Forelimb muscle (tissue), 1 donor: ENCODE results near the gene MAP3K21. TPM values are rescaled to one million over a fixed set of nuclear protein-coding genes. Genes with fewer than 3 reads are reported as not detected.

Experiments
- DNase-seq: peaks from one replicate; pipeline ENCODE4 v3.0.0-alpha.2; 2013; ENCODE audit warnings: low read depth
- polyA plus RNA-seq: library from polyadenylated mRNA; unstranded; fragments of 120-200 nt; gene quantifications from one replicate; pipeline ENCODE4 v1.2.1, GENCODE V29; 2013; ENCODE audit not compliant: insufficient read length

MAP3K21 gene
- polyA plus RNA-seq, 1 donor: 0.20 TPM

- DNase-seq: no peak
These were observed 31.9 kb downstream of the MAP3K21 start for GRCh38 chr1:233359431-233359830.

GRCh38 chr1:233359905-233360304, 32.4 kb downstream of the MAP3K21 start:
- DNase-seq: no peak

GRCh38 chr1:233360525-233361102, 33.1 kb downstream of the MAP3K21 start:
- no peak for DNase-seq

GRCh38 chr1:233361876-233362275, 34.4 kb downstream of the MAP3K21 start:
- no peak for DNase-seq

GRCh38 chr1:233362743-233363142, 35.2 kb downstream of the MAP3K21 start:
- DNase-seq: no peak

GRCh38 chr1:233364026-233364425, 36.5 kb downstream of the MAP3K21 start:
- DNase-seq: no peak

GRCh38 chr1:233364695-233365539, 37.4 kb downstream of the MAP3K21 start:
- DNase-seq: no peak

GRCh38 chr1:233366575-233366974, 39.1 kb downstream of the MAP3K21 start:
- DNase-seq: no peak

- no peak for DNase-seq
These were observed 39.7 kb downstream of the MAP3K21 start for GRCh38 chr1:233367057-233367803.

GRCh38 chr1:233368106-233368788, 40.7 kb downstream of the MAP3K21 start:
- no peak for DNase-seq

- DNase-seq: no peak
These were observed 41.2 kb downstream of the MAP3K21 start for GRCh38 chr1:233368789-233369130.

- DNase-seq: no peak
These were observed 44.9 kb downstream of the MAP3K21 start for GRCh38 chr1:233372218-233373120.

GRCh38 chr1:233373226-233373625, 45.7 kb downstream of the MAP3K21 start:
- no peak for DNase-seq

GRCh38 chr1:233375653-233376052, 48.1 kb downstream of the MAP3K21 start:
- no peak for DNase-seq

- DNase-seq: no peak
These were observed 49.0 kb downstream of the MAP3K21 start for GRCh38 chr1:233376382-233377110.

GRCh38 chr1:233379869-233380438, 52.4 kb downstream of the MAP3K21 start:
- no peak for DNase-seq

- DNase-seq: no peak
These were observed 54.3 kb downstream of the MAP3K21 start for GRCh38 chr1:233381806-233382205.

- no peak for DNase-seq
These were observed 56.5 kb downstream of the MAP3K21 start for GRCh38 chr1:233383984-233384383.

GRCh38 chr1:233386336-233386735, 58.8 kb downstream of the MAP3K21 start:
- no peak for DNase-seq

- no peak for DNase-seq
These were observed 60.1 kb downstream of the MAP3K21 start for GRCh38 chr1:233387585-233387984.
